Measurements from ENCODE around the gene PRKAR1B. TPM values are rescaled to one million over a fixed set of nuclear protein-coding genes. Genes with fewer than 3 reads are reported as not detected.

The PRKAR1B gene
- total RNA-seq, 4 donors from 2014 or later: 1.2 to 12.5 (median 3.6) TPM

DNA sequence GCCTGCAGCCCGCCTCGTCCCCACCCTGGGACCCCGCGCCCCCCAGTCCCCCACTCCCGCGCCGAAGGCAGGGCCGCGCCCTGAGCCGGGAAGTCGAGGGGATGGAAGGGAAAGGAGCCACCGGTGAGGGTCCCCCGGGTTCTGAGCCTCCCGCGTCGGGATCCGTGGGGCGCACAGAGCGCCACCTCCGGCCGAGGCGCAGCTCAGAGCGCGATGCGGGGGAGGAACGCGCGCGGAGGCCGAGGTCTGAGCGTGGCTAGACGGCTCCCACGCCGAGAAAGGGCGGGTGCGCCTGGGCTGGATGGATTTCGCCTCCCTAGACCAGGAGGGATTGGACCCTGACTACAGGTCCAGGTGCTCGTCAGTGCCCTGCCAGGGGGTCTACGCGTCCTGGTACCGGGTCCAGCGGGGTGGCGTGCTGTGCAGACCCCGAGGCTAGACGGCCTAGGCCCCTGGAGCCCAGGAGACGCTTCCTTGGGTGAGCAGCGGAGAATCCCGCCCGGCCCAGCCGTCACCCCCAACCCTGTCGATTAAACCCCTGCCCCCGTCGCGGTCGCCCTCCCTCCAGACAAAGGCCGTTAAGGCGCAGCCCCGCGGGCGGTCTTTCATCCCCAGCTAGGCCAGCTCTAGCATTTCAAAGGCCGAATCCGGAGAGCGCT lies 206.4 kb downstream of the PRKAR1B start:
- H3K9me3 ChIP-seq: no peaks in the 10 kb centered on the region
- intact Hi-C loops (cut with DNase I; ENCODE audit: low total_unique reads): loop anchor here (2.0 to 5.0 kb wide), 2 partner anchors 72 to 212 kb away; no protein-coding TSS in a partner anchor

GRCh38 chr7:519484-520390 lies 207.3 kb downstream of the PRKAR1B start, which contains the start of gene PDGFA:
Gene PDGFA (minus strand): TSS chr7:519846. CDS start chr7:519001, 845 bp downstream.
- H3K9me3 ChIP-seq: no peaks in the 10 kb centered on the region
- H3K27ac ChIP-seq: peak within 1 kb of the TSS; percentile 93 to 99 (median 95)
- in situ Hi-C loops (cut with MboI; ENCODE audit: low sequenced_read_pairs in 4 of 4) (no loop called here), intact Hi-C loops (cut with DNase I; ENCODE audit: low total_unique reads) (loop anchor here (1.0 to 5.0 kb wide), 5 partner anchors 73 to 363 kb away; no protein-coding TSS in a partner anchor)
- ATAC-seq: peak; percentile 23 to 31
- no peaks in the 10 kb centered on the region for H3K36me3 ChIP-seq
- peaks cover 19 to 31% of the 10 kb centered on the region in 2 donors for H3K4me1 ChIP-seq
- H3K4me3 ChIP-seq: peak within 1 kb of the TSS; percentile 54 to 94 (median 83)
- DNase-seq: peak in 1 of 2 donors; percentile 56
- TF ChIP-seq CTCF (IDR thresholded peaks at IDR 0.05 in 4 of 5, conservative IDR thresholded peaks at IDR 0.05 in 1 of 5) (peak in 4 of 5 experiments; percentile 33 to 61 (median 47)), POLR2A (IDR thresholded peaks at IDR 0.05) (peak; percentile 26 to 67)
- no peaks in the 10 kb centered on the region for H3K27me3 ChIP-seq

More for the DNA sequence above, 206.4 kb downstream of the PRKAR1B start:
- TF ChIP-seq CTCF (IDR thresholded peaks at IDR 0.05 in 4 of 5, conservative IDR thresholded peaks at IDR 0.05 in 1 of 5) (no peak), POLR2A (IDR thresholded peaks at IDR 0.05) (no peak)
- H3K4me1 ChIP-seq: peaks cover 15 to 24% of the 10 kb centered on the region in 2 donors
- H3K36me3 ChIP-seq: no peaks in the 10 kb centered on the region
- no peaks in the 10 kb centered on the region for H3K27me3 ChIP-seq
- H3K27ac ChIP-seq: peak overlapping the region; percentile 89 to 94 (median 92)
- peak overlapping the region; percentile 54 to 73 (median 68) for H3K4me3 ChIP-seq
- DNase-seq (no peak), ATAC-seq (no peak)
- in situ Hi-C loops (cut with MboI; ENCODE audit: low sequenced_read_pairs in 4 of 4): no loop called here

DNA sequence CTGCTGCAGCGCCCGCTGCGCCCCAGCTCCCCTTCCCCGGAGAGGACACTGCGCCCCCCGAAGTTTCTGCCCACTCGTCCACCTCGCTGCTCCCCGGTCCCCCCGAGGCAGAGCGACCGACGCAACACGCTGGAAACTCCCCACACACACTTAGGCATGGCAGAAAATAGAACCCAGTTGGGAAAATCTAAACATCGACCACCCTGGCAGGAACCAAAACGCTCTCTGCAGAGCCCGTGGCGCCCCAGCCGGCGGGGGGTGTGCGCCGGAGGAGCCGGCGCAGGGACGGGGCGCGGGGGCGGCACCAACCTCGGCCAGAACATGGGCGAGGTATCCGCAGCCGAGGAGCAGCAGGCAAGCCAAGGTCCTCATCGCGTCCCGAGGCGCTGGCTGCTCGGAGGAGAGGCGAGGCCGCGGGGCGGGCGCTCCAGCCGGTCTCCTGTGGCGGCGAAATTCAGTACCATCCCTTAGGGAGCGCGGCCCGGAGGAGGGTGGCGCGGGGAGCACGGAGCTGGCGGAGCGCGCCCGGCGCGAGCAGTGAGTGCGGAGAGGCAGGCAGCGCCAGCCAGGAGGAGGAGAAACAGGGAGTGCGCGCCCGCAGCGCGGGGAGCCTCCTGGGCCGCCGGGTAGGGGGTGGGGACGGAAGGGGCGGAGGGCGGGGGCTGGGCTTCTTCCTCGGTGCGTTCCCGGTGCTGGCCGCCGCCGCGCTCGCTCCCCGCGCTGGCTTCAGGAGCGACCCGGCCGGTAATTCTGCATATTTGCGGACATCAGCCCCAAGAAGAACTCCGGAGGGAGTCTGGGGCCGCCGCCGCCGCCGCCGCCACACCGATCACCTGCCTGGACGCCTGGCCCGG lies 208.2 kb downstream of the PRKAR1B start:
- intact Hi-C loops (cut with DNase I; ENCODE audit: low total_unique reads) (loop anchor here (1.0 to 5.0 kb wide), 4 partner anchors 78 to 363 kb away; no protein-coding TSS in a partner anchor), in situ Hi-C loops (cut with MboI; ENCODE audit: low sequenced_read_pairs in 4 of 4) (no loop called here)
- peak; percentile 45 to 49 for ATAC-seq
- peak overlapping the region; percentile 82 to 99 (median 95) for H3K27ac ChIP-seq
- H3K9me3 ChIP-seq: no peaks in the 10 kb centered on the region
- TF ChIP-seq POLR2A (IDR thresholded peaks at IDR 0.05) (peak; percentile 70 to 76), CTCF (IDR thresholded peaks at IDR 0.05 in 4 of 5, conservative IDR thresholded peaks at IDR 0.05 in 1 of 5) (peak in 2 of 5 experiments; percentile 21 to 22)
- peak; percentile 76 to 80 for DNase-seq
- H3K27me3 ChIP-seq: no peaks in the 10 kb centered on the region
- peaks cover 25 to 40% of the 10 kb centered on the region in 2 donors for H3K4me1 ChIP-seq
- H3K36me3 ChIP-seq: no peaks in the 10 kb centered on the region
- H3K4me3 ChIP-seq: peak overlapping the region; percentile 53 to 94 (median 83)

Data from gastrocnemius medialis (tissue), 4 donors.